Right lobe of liver (tissue), 4 donors: ENCODE measurements around the gene B4GALT6.
"Not testable (repeated sequence)": the region's sequence is repeated elsewhere in the genome, so short reads cannot be mapped to it uniquely, and the experiment has no call there.

Source experiments
- CTCF ChIP-seq, 4 donors: fragments of 200-600 bp in 3 of 4; fragments of 450-650 bp in 1 of 4; IDR thresholded peaks; one replicate each; pipeline versions ENCODE4 v1.5.1 to v1.8.0; 2016 to 2022; ENCODE audit warnings: antibody characterized with exemption in 4 of 4, mild to moderate bottlenecking in 2 of 4
- POLR2A ChIP-seq: fragments of 450-650 bp; IDR thresholded peaks from one replicate; pipeline ENCODE4 v1.6.1; 2017; ENCODE audit warnings: antibody characterized with exemption, mild to moderate bottlenecking
- donor health status: DM: no; HTN: no; CAD: no.
- donor health status: DM: no; HTN: no; CAD: no.
- donor health status: DM: no; HTN: yes; CAD: no.

DNA sequence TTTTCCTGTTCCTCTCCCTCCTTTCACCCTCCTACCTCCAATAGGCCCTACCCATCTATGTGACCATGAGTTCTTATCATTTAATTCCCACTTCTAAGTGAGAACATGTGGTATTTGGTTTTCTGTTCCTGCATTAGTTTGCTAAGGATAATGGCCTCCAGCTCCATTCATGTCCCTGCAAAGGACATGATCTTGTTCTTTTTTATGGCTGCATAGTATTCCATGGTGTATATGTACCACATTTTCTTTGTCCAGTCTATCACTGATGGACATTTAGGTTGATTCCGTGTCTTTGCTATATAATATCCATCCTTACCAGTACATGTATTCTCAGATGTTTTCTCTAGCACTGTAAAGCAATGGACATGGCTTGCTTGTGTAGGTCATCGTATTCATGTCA is 44.8 kb upstream of the B4GALT6 start:
- not testable (repeated sequence) for TF ChIP-seq CTCF (IDR thresholded peaks at IDR 0.05); POLR2A
